Adipose tissue (tissue), 3 donors: ENCODE results near the gene CYBA. TPM values are rescaled to one million over a fixed set of nuclear protein-coding genes. Genes with fewer than 3 reads are reported as not detected.
"Not testable (repeated sequence)": the region's sequence is repeated elsewhere in the genome, so short reads cannot be mapped to it uniquely, and the experiment has no call there.

Experiments used
- H3K27ac ChIP-seq: one replicate; pipeline ENCODE4 v1.5.1; 2013; ENCODE audit warnings: low read depth, low read length
- WGBS, 3 donors: extraction: QIAGEN DNeasy Blood & Tissue Kit; methylation state at CpG; one replicate each; pipeline ENCODE4 v1.1.7; 2013; 5-methylcytosine and 5-hydroxymethylcytosine counted together
- polyA plus RNA-seq, 3 donors: library from polyadenylated mRNA; stranded (reverse); fragments of 200-250 nt; gene quantifications; one replicate each; pipeline ENCODE4 v1.2.3, GENCODE V29; 2013
- donor health status: healthy with polysubstance abuse.
- donor health status: Bipolar disorder and iron deficiency.
- donor health status: healthy.

The CYBA gene
- polyA plus RNA-seq, 3 donors: 70.7 to 195 (median 93.1) TPM

GRCh38 chr16:88669493-88669892 is 18.6 kb upstream of the CYBA start:
- not testable (repeated sequence) for H3K27ac ChIP-seq
- 88 to 95% (median 89%) methylated on average over 8 of the region's 8 CpGs for WGBS, 3 donors

DNA sequence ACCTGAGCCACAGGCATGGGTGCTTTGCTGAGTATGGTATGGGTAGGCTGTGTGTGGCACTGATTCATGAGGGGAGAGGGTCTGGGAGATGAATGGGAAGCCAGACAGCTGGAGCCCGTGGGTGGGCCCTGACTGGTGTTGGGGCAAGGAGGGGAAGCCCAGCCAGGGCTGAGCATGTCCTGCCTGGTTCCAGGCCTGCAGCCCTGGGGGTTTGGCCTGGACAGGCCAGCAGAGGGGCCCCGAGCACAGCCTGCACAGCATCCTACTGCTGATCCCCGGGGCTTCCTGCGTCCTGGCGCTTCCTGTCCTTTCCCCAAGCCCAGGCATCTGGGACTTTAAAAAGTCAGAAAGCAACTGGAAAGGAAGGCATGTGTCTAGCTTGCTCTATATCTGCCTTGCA is 16.6 kb upstream of the CYBA start:
- 57 to 75% (median 71%) methylated on average over 5 of the region's 5 CpGs for WGBS, 3 donors
- no peak overlapping the region for H3K27ac ChIP-seq

- WGBS, 3 donors: 92 to 96% (median 95%) methylated on average over 3 of the region's 3 CpGs
- H3K27ac ChIP-seq: no peak overlapping the region
Measured at GRCh38 chr16:88665570-88665969, 14.7 kb upstream of the CYBA start.

- 40 to 63% (median 61%) methylated on average over 4 of the region's 4 CpGs for WGBS, 3 donors
- no peak overlapping the region for H3K27ac ChIP-seq
Measured at GRCh38 chr16:88665148-88665547, 14.3 kb upstream of the CYBA start.

GRCh38 chr16:88662843-88663606 is 12.2 kb upstream of the CYBA start, which contains the start of gene MVD:
Gene MVD (minus strand): TSS chr16:88663091. CDS start chr16:88663080, 11 bp downstream.
- H3K27ac ChIP-seq: peak within 1 kb of the TSS; percentile 54
- WGBS, 3 donors: 0 to 1% (median 0%) methylated on average over 78 to 88 of the region's 88 CpGs

GRCh38 chr16:88662222-88662842 is 11.5 kb upstream of the CYBA start:
- 1 to 2% (median 2%) methylated on average over 43 to 49 of the region's 49 CpGs for WGBS, 3 donors
- H3K27ac ChIP-seq: no peak overlapping the region

GRCh38 chr16:88661468-88661867 is 10.6 kb upstream of the CYBA start:
- no peak overlapping the region for H3K27ac ChIP-seq
- WGBS, 3 donors: 83 to 90% (median 89%) methylated on average over 10 of the region's 10 CpGs

GRCh38 chr16:88659160-88659559 is 8.3 kb upstream of the CYBA start:
- WGBS, 3 donors: 92 to 95% (median 94%) methylated on average over 25 of the region's 25 CpGs
- H3K27ac ChIP-seq: no peak overlapping the region

DNA sequence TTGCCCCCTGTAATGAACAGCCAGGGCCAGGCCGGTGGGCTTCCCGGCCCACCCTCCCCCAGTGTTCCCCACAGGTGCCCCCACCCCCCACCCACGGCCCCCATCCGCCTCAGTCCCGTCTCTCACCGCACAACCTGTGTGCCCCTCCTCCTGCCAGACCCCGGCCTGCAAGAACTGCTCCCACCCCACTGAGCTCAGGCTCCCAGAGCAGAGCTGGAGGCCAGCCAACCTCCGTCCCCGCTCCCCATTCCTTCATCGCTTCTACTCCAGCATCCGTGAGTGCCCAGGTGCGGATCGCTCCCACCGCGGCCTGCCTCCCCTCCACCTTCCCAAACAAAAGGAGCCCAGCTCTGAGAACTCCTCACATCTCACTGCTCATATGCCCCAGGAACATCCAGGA is 7.9 kb upstream of the CYBA start:
- 88 to 94% (median 89%) methylated on average over 10 to 15 of the region's 15 CpGs for WGBS, 3 donors
- H3K27ac ChIP-seq: no peak overlapping the region

DNA sequence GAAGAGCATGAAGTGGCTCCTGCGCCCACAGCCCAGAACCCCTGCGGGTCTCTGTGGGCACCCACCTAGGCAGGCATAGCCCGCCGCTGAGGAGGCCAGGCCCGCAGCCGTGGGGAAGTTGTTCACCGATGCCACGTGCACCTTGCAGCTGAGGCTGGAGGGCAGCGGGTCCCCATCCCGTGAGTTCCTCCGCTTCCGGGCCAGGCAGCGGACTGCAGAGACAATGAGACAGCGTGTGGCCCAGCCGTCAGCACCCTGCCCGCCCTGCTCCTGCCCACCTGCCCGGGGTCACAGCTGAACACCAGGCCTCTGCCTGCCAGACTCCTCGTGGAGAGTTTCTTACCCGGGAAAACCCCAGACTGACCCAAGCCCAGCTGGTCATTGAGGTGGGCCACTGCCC is 6.5 kb upstream of the CYBA start:
- H3K27ac ChIP-seq: no peak overlapping the region
- 90 to 94% (median 92%) methylated on average over 17 to 19 of the region's 19 CpGs for WGBS, 3 donors

GRCh38 chr16:88656291-88656980 is 5.6 kb upstream of the CYBA start:
- H3K27ac ChIP-seq: no peak overlapping the region
- WGBS, 3 donors: 87 to 89% (median 87%) methylated on average over 24 to 25 of the region's 25 CpGs

- no peak overlapping the region for H3K27ac ChIP-seq
- 92 to 96% (median 93%) methylated on average over 28 to 29 of the region's 29 CpGs for WGBS, 3 donors
Measured at GRCh38 chr16:88655733-88656281, 5.0 kb upstream of the CYBA start.

- WGBS, 3 donors: 93 to 97% (median 95%) methylated on average over 46 to 50 of the region's 50 CpGs
- H3K27ac ChIP-seq: no peak overlapping the region
Measured at GRCh38 chr16:88655053-88655732, 4.3 kb upstream of the CYBA start.

DNA sequence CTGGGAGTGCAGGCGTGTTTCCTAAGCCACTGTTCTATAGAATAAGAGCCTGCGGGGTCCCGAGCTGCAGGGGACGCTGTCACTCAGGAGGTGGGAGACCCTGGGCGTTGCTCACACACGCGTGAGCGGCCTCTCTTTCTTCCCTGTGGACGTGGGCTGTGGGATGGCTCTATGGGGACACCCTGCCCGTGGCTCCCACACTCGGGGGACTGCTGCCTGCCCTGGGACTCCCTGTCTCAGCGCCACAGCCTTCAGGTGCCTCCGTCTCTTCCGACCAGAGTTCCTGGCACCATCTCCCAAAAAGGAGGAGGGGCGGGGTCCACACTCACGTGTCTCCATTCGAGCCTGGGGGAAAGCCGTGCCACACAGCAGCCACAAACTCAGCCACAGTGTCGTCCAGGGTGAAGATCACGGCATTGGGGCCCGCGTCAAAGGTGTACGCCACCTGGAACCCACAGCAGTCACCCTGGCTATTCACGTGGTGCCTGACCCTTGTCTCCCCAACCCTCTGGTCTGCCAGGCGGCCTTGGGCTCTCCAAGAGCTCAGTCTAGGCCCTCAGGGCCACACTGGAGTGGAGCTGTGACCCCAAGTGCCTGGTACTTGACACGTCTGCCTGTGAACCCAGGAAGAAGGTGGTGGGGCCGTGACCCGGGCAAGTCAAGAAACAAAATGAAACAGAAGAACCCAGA is 3.7 kb upstream of the CYBA start:
- no peak overlapping the region for H3K27ac ChIP-seq
- 87 to 90% (median 88%) methylated on average over 28 of the region's 28 CpGs for WGBS, 3 donors

- 87 to 89% (median 89%) methylated on average over 32 of the region's 32 CpGs for WGBS, 3 donors
- H3K27ac ChIP-seq: no peak overlapping the region
Measured at GRCh38 chr16:88653596-88654362, 2.9 kb upstream of the CYBA start.

DNA sequence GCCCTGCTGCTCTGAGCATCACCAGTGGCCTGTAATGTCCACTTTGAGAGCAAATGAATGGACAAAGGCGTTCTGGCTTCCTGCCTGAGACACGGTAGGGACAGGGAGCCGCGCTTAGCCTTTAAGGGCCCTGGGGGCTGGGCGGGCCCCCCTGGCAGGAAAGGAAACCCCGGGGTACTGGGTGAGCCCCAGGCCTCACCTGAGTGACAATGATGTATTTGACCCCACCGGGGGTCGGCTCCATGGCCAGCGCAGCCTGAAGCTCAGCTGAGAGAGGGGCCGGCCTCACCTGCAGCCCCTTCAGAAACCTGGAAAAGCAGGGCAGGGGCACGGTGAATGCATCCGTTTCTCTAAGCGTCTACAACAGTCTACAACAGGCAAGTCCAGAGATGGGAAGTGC is 2.2 kb upstream of the CYBA start:
- H3K27ac ChIP-seq: no peak overlapping the region
- 88 to 91% (median 90%) methylated on average over 13 of the region's 13 CpGs for WGBS, 3 donors

DNA sequence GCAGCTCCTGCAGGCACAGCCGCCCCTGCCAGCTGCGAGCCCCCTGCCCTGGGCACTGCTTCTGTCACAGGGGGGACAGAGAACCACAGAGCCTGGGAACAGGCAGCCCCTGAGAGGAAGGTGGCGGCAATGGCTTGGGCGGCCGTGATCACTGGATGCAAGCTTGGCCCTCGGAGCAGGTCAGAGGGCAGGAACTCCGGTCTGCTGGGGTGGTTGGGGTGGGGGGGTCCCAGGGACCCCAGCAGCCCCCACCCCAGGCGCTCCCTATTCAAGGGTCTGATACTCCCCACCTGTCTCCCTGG is 1.9 kb upstream of the CYBA start:
- no peak overlapping the region for H3K27ac ChIP-seq
- WGBS, 3 donors: 90 to 92% (median 91%) methylated on average over 6 to 8 of the region's 8 CpGs
